ENCODE data around the gene ROR1.

Gene ROR1

DNA sequence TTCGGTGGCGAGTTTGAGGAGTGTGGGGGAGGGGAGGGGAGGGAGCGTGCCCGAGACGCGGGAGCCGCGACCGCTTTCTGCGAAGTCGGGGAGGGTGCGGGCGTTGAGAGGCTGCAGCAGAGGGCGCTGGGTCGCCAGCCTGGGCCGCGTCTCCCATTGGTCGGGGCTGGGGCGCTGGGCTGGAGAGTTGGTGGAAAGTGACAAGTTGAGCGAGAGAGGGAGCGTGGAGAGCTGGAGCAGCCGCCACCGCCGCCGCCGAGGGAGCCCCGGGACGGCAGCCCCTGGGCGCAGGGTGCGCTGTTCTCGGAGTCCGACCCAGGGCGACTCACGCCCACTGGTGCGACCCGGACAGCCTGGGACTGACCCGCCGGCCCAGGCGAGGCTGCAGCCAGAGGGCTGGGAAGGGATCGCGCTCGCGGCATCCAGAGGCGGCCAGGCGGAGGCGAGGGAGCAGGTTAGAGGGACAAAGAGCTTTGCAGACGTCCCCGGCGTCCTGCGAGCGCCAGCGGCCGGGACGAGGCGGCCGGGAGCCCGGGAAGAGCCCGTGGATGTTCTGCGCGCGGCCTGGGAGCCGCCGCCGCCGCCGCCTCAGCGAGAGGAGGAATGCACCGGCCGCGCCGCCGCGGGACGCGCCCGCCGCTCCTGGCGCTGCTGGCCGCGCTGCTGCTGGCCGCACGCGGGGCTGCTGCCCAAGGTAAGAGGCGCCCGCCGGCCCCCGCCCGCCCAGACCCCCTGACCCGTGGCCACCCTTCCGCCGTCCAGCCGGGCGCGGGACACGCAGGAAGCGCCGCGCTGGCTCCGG, at the start of gene ROR1:
Gene ROR1, plus strand, starts transcription at position 203 of the 802 bp plus-strand sequence.
- ChIA-PET CTCF (interaction anchor here (0.6 to 3.1 kb wide), 17 partner anchors 10 to 473 kb away, joined by 3 to 12 read pairs (median 4); no protein-coding TSS in a partner anchor), POLR2A (interaction anchor here (0.9 kb wide), 1 partner anchor 149 kb away, joined by 3 read pairs; no protein-coding TSS in a partner anchor)
- H3K4me3 ChIP-seq (ENCODE audit: low read depth, low read length) = peak within 1 kb of the TSS; percentile 72
- no peak for DNase-seq (ENCODE audit: low read depth, low spot score)
- TF ChIP-seq, protein P1, sequence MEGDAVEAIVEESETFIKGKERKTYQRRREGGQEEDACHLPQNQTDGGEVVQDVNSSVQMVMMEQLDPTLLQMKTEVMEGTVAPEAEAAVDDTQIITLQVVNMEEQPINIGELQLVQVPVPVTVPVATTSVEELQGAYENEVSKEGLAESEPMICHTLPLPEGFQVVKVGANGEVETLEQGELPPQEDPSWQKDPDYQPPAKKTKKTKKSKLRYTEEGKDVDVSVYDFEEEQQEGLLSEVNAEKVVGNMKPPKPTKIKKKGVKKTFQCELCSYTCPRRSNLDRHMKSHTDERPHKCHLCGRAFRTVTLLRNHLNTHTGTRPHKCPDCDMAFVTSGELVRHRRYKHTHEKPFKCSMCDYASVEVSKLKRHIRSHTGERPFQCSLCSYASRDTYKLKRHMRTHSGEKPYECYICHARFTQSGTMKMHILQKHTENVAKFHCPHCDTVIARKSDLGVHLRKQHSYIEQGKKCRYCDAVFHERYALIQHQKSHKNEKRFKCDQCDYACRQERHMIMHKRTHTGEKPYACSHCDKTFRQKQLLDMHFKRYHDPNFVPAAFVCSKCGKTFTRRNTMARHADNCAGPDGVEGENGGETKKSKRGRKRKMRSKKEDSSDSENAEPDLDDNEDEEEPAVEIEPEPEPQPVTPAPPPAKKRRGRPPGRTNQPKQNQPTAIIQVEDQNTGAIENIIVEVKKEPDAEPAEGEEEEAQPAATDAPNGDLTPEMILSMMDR (IDR thresholded peaks at IDR 0.05; ENCODE audit: insufficient read depth, low read length, missing control alignments) = peak; percentile 94

DNA sequence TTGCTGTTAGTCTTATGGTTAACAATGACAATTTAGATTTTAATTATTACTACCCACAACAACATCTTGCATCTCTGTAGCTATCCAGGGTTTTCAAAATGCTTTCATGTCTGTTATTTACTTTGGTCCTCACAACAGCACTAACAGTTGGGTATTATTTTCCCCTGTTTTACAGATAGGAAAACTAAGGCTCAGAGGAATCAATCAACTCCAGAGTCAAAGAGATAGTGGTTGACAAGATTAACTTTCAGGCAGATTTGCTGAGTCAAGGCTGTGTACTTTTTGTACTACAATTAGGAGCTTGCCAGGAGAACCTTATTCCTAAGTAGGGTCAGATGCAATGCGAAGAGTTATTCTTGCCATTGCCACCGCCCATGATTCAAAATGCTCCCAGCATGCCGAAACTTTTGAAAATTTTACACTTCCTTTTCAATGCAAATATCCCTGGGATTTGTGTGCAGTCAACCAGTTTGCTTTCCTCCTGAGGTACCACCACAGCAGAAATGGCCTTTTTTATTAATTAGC, 49.4 kb upstream of the ROR1 start:
- TF ChIP-seq, protein P1 (IDR thresholded peaks at IDR 0.05; ENCODE audit: insufficient read depth, low read length, missing control alignments) = no peak
- POLR2A ChIA-PET = no interaction called here
- no peak for DNase-seq (ENCODE audit: low read depth, low spot score)
- CTCF ChIA-PET = no interaction called here
- H3K4me3 ChIP-seq (ENCODE audit: low read depth, low read length) = no peak overlapping the region

GRCh38 chr1:63728611-63729226, 45.1 kb upstream of the ROR1 start:
- ChIA-PET CTCF (interaction anchor here (1.7 to 2.2 kb wide), 2 partner anchors 9 to 37 kb away, joined by 6 to 7 read pairs; no protein-coding TSS in a partner anchor), POLR2A (no interaction called here)
- no peak for DNase-seq (ENCODE audit: low read depth, low spot score)

DNA sequence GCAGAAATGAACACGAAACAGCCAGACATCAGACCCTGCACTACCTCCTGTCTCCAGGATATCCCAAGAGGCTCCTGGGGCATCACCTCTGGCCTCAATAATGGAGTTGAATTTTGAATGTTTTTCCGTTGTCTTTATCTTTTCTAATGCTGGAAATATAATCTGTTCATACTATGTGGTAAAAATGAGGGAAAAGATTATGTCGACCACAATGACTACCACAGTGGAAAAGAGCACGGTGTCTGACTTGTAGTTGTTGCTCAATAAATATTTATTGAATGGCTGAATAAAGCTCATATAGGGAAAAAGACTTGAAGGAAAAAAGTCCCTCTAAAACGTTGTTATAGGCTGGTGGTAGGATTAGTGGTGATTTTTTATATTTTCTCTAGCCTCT, 44.6 kb upstream of the ROR1 start:
- H3K4me3 ChIP-seq (ENCODE audit: low read depth, low read length) = no peak overlapping the region
- no peak for DNase-seq (ENCODE audit: low read depth, low spot score)
- TF ChIP-seq, protein P1 (IDR thresholded peaks at IDR 0.05; ENCODE audit: insufficient read depth, low read length, missing control alignments) = no peak
- CTCF ChIA-PET = interaction anchor here (1.3 to 2.2 kb wide), 3 partner anchors 10 to 435 kb away, joined by 3 to 7 read pairs (median 6); no protein-coding TSS in a partner anchor
- POLR2A ChIA-PET = no interaction called here

More at GRCh38 chr1:63728611-63729226, 45.1 kb upstream of the ROR1 start:
- TF ChIP-seq, protein P1 (IDR thresholded peaks at IDR 0.05; ENCODE audit: insufficient read depth, low read length, missing control alignments) = no peak
- H3K4me3 ChIP-seq (ENCODE audit: low read depth, low read length) = no peak overlapping the region

GRCh38 chr1:63730211-63730610, 43.6 kb upstream of the ROR1 start:
- no peak for DNase-seq (ENCODE audit: low read depth, low spot score)
- ChIA-PET CTCF (interaction anchor here (1.3 to 2.2 kb wide), 3 partner anchors 38 to 434 kb away, joined by 3 to 6 read pairs (median 3); no protein-coding TSS in a partner anchor), POLR2A (no interaction called here)
- TF ChIP-seq, protein P1 (IDR thresholded peaks at IDR 0.05; ENCODE audit: insufficient read depth, low read length, missing control alignments) = no peak
- no peak overlapping the region for H3K4me3 ChIP-seq (ENCODE audit: low read depth, low read length)

Measured in AG04449 (cell line).